SKM-1 (cell line): ENCODE measurements around the gene ART3.

Experiments
- DNase-seq: peaks from one replicate; lab custom pipeline; 2025; ENCODE audit not compliant: unreplicated experiment; lab: John Stamatoyannopoulos, UW

ART3 gene

GRCh38 chr4:76144546-76144945 is 70.0 kb downstream of the ART3 start:
- DNase-seq: no peak

GRCh38 chr4:76147454-76148141 is 73.1 kb downstream of the ART3 start:
- peak; percentile 12 for DNase-seq

- DNase-seq: peak; percentile 75
These were observed 73.8 kb downstream of the ART3 start, which contains the start of gene NUP54 for GRCh38 chr4:76148142-76148865. NUP54 (minus strand) TSS chr4:76148397; CDS start chr4:76148374, 23 bp downstream.

- no peak for DNase-seq
These were observed 78.8 kb downstream of the ART3 start for GRCh38 chr4:76153356-76153755.

- DNase-seq: no peak
These were observed 81.5 kb downstream of the ART3 start for GRCh38 chr4:76155979-76156378.

- no peak for DNase-seq
These were observed 82.1 kb downstream of the ART3 start for GRCh38 chr4:76156635-76157034.

- DNase-seq: no peak
These were observed 85.8 kb downstream of the ART3 start for GRCh38 chr4:76160355-76160754.
